Right lobe of liver (tissue), 6 donors: ENCODE data around the gene STON2. TPM values are rescaled to one million over a fixed set of nuclear protein-coding genes. Genes with fewer than 3 reads are reported as not detected.

Experiments used
- ATAC-seq, 4 donors: fragments of 200-7000 bp; cut with Tn5 transposase; one replicate each; pipeline ENCODE4 v1.9.1; 2020; ENCODE audit warnings: mild to moderate bottlenecking in 4 of 4, moderate library complexity in 4 of 4
- DNase-seq, 3 donors: peaks; one replicate each; pipeline ENCODE4 v3.0.0-alpha.2; 2020
- H3K27ac ChIP-seq, 3 donors: fragments of 200-600 bp; one replicate each; pipeline ENCODE4 v1.8.0; 2022
- H3K27me3 ChIP-seq, 2 donors: fragments of 200-600 bp; one replicate each; pipeline ENCODE4 v1.8.0; 2022
- H3K36me3 ChIP-seq, 4 donors: fragments of 200-600 bp; sonication (generic) in 1 of 4; one replicate each; pipeline versions ENCODE4 v1.5.1 to v1.8.0; 2017 to 2022; ENCODE audit warnings: control low read depth in 1 of 4
- H3K4me1 ChIP-seq, 4 donors: fragments of 200-600 bp; sonication (generic) in 1 of 4; one replicate each; pipeline versions ENCODE4 v1.5.1 to v1.8.0; 2017 to 2022; ENCODE audit warnings: control low read depth in 1 of 4
- H3K4me3 ChIP-seq, 3 donors: fragments of 200-600 bp; one replicate each; pipeline ENCODE4 v1.8.0; 2022
- H3K9me3 ChIP-seq, 4 donors: fragments of 200-600 bp; sonication (generic) in 1 of 4; one replicate each; pipeline versions ENCODE4 v1.5.1 to v1.8.0; 2017 to 2022; ENCODE audit warnings: control low read depth in 1 of 4
- CTCF ChIP-seq, 4 donors: fragments of 200-600 bp in 3 of 4; fragments of 450-650 bp in 1 of 4; IDR thresholded peaks; one replicate each; pipeline versions ENCODE4 v1.5.1 to v1.8.0; 2016 to 2022; ENCODE audit warnings: antibody characterized with exemption in 4 of 4, mild to moderate bottlenecking in 2 of 4
- POLR2A ChIP-seq: fragments of 450-650 bp; IDR thresholded peaks from one replicate; pipeline ENCODE4 v1.6.1; 2017; ENCODE audit warnings: antibody characterized with exemption, mild to moderate bottlenecking
- WGBS: methylation state at CpG from one replicate; pipeline ENCODE4 v1.1.6; 2018; ENCODE audit warnings: low coverage, low lambda C conversion rate; ENCODE audit not compliant: insufficient coverage; ENCODE audit errors: missing lambda C conversion rate; 5-methylcytosine and 5-hydroxymethylcytosine counted together
- intact Hi-C, 2 donors: fragments of 100-400 bp; cut with DNase I; formaldehyde crosslinking; loops; one replicate each; pipeline versions ENCODE4 v1.11.2 to v1.14.1; 2022
- total RNA-seq, 6 experiments: library from RNA; depleted of rRNA in 2 of 6; stranded (reverse); fragments of >200 nt in 2 of 6; fragmentation: NEBNext Ultra II Directional in 3 of 6; extraction: Animal tissue kit (Norgen Biotek cat#: 25700) in 3 of 6; gene quantifications; one replicate each; pipeline versions ENCODE4 v1.1.0 to v1.2.4, GENCODE V29; 2016 to 2023
- donor health status: DM: no; HTN: yes; CAD: no.
- donor health status: DM: no; HTN: no; CAD: no.
- donor health status: DM: no; HTN: no; CAD: no.
- donor health status: DM: no; HTN: yes; CAD: no.
- donor health status: DM: no; HTN: yes; CAD: no.

Gene STON2
- total RNA-seq, 6 experiments from 2014 or later: 4.9 to 23.7 (median 10.7) TPM

- no peak overlapping the region for H3K27ac ChIP-seq
- H3K9me3 ChIP-seq: no peaks in the 10 kb centered on the region
- no peak for ATAC-seq
- DNase-seq: no peak
- intact Hi-C loops: no loop called here
- H3K36me3 ChIP-seq: no peaks in the 10 kb centered on the region
- no peaks in the 10 kb centered on the region for H3K27me3 ChIP-seq
- peaks cover 0 to 6% (median 0%) of the 10 kb centered on the region in 4 donors for H3K4me1 ChIP-seq
- 84% methylated on average over 4 of the region's 9 CpGs for WGBS
- H3K4me3 ChIP-seq: no peak overlapping the region
- TF ChIP-seq POLR2A (no peak), CTCF (IDR thresholded peaks at IDR 0.05) (no peak)
Observed at GRCh38 chr14:81446279-81447007, 46.3 kb upstream of the STON2 start.

GRCh38 chr14:81441626-81442134, 41.6 kb upstream of the STON2 start:
- Histone ChIP-seq H3K27me3 (no peaks in the 10 kb centered on the region), H3K9me3 (no peaks in the 10 kb centered on the region), H3K36me3 (no peaks in the 10 kb centered on the region), H3K27ac (no peak overlapping the region), H3K4me3 (no peak overlapping the region), H3K4me1 (peaks cover 0 to 6% (median 0%) of the 10 kb centered on the region in 4 donors)
- DNase-seq: no peak
- WGBS: 73% methylated on average over 5 of the region's 5 CpGs
- no peak for TF ChIP-seq POLR2A
- TF ChIP-seq CTCF (IDR thresholded peaks at IDR 0.05): no peak
- no peak for ATAC-seq
- intact Hi-C loops: no loop called here

- H3K36me3 ChIP-seq: no peaks in the 10 kb centered on the region
- H3K27ac ChIP-seq: no peak overlapping the region
- no peaks in the 10 kb centered on the region for H3K27me3 ChIP-seq
- ATAC-seq (no peak), DNase-seq (no peak)
- H3K4me1 ChIP-seq: peaks cover 0 to 12% (median 0%) of the 10 kb centered on the region in 4 donors
- 66% methylated on average over 3 of the region's 3 CpGs for WGBS
- no peak overlapping the region for H3K4me3 ChIP-seq
- intact Hi-C loops: no loop called here
- no peak for TF ChIP-seq CTCF (IDR thresholded peaks at IDR 0.05)
- no peak for TF ChIP-seq POLR2A
- no peaks in the 10 kb centered on the region for H3K9me3 ChIP-seq
Observed at GRCh38 chr14:81440041-81440440, 39.9 kb upstream of the STON2 start.

GRCh38 chr14:81437244-81437643, 37.1 kb upstream of the STON2 start:
- no peak for DNase-seq
- Histone ChIP-seq H3K27ac (no peak overlapping the region), H3K9me3 (no peaks in the 10 kb centered on the region), H3K27me3 (no peaks in the 10 kb centered on the region), H3K4me3 (no peak overlapping the region), H3K36me3 (no peaks in the 10 kb centered on the region), H3K4me1 (peaks cover 0 to 17% (median 0%) of the 10 kb centered on the region in 4 donors)
- WGBS: 52% methylated on average over 4 of the region's 4 CpGs
- ATAC-seq: no peak
- TF ChIP-seq CTCF (IDR thresholded peaks at IDR 0.05) (no peak), POLR2A (no peak)
- intact Hi-C loops: no loop called here
